Skeletal muscle satellite cell (primary cell): ENCODE data around the gene SMYD2.

Source experiments
- H3K27me3 ChIP-seq: 2 replicates; pipeline ENCODE4 v1.7.0; 2013; ENCODE audit warnings: low read length; ENCODE audit not compliant: control insufficient read depth, insufficient read depth
- H3K36me3 ChIP-seq: 2 replicates; pipeline ENCODE4 v1.7.0; 2013; ENCODE audit warnings: mild to moderate bottlenecking, control low read depth, low read length; ENCODE audit not compliant: insufficient read depth
- H3K4me1 ChIP-seq: 2 replicates; pipeline ENCODE4 v1.7.0; 2013; ENCODE audit warnings: low read length; ENCODE audit not compliant: control insufficient read depth, insufficient read depth
- H3K4me2 ChIP-seq: 2 replicates; pipeline ENCODE4 v1.7.0; 2013; ENCODE audit warnings: mild to moderate bottlenecking, low read length
- H3K4me3 ChIP-seq: 2 replicates; pipeline ENCODE4 v1.7.0; 2013; ENCODE audit warnings: low read length
- H3K9ac ChIP-seq: 2 replicates; pipeline ENCODE4 v1.7.0; 2013; ENCODE audit warnings: mild to moderate bottlenecking, low read depth, low read length, moderate library complexity
- H3K9me3 ChIP-seq: replicated peaks from 2 replicates; pipeline ENCODE4 v1.7.0; 2013; ENCODE audit warnings: mild to moderate bottlenecking, control low read depth, low read length

The SMYD2 gene

DNA sequence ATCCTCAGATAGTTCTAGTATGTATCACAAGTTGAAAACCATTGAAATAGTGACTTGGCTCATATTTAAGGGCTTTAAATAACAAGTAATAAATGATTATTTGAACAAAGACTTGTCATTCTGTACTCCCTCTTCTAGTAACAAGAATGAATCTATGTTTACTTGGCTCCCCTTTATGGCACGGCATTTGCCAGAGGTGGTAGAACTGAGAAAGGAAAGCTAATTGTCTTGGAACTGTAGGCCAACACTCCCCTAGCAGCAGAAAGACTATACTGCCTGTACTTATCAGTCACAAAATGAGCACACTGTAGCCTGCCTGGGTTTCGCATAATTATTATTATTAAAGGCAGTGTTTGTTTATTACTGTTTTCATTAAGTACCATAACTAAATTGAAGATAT is 29.6 kb upstream of the SMYD2 start:
- H3K9me3 ChIP-seq: no peaks in the 10 kb centered on the region
- H3K27me3 ChIP-seq: no peaks in the 10 kb centered on the region
- H3K4me2 ChIP-seq: no peak overlapping the region
- H3K36me3 ChIP-seq: no peaks in the 10 kb centered on the region
- peaks cover 9% of the 10 kb centered on the region for H3K4me1 ChIP-seq
- no peak overlapping the region for H3K9ac ChIP-seq
- no peak overlapping the region for H3K4me3 ChIP-seq

GRCh38 chr1:214255509-214255908 is 25.4 kb upstream of the SMYD2 start:
- Histone ChIP-seq H3K36me3 (no peaks in the 10 kb centered on the region), H3K4me2 (no peak overlapping the region), H3K4me3 (no peak overlapping the region), H3K4me1 (peaks cover 8% of the 10 kb centered on the region), H3K9me3 (no peaks in the 10 kb centered on the region), H3K9ac (no peak overlapping the region), H3K27me3 (no peaks in the 10 kb centered on the region)

DNA sequence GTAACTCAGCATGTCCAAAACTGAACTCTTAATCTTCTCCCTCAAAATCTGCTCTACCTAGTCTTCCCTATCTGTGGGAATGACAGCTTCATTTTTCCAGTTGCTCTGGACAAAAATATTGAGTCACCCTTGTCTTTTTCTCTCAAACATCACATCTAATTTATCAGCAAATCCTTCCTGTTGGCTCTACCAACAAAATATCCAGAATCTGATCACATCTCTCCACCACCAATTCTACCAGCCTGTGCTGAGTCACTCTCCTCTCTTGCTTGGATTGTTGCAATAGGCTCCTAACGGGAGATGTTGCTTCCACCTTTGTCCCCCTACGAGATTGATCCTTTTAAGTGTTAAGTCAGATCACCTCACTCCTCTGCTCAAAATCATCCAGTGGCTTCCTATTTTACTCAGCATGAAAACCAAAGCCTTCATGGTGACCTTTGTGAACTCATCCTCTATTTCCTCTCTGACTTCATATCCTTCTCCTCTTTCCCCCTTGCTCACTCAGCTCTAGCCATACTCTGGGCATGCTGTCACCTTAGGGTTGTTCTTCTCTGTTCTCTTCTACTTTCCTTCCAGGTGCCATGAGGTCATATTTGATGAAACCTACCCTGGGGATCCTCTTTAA is 21.5 kb upstream of the SMYD2 start:
- Histone ChIP-seq H3K4me3 (no peak overlapping the region), H3K36me3 (no peaks in the 10 kb centered on the region), H3K27me3 (no peaks in the 10 kb centered on the region), H3K4me2 (no peak overlapping the region), H3K9me3 (no peaks in the 10 kb centered on the region), H3K4me1 (peaks cover 15% of the 10 kb centered on the region), H3K9ac (no peak overlapping the region)

GRCh38 chr1:214260561-214261205 is 20.3 kb upstream of the SMYD2 start:
- Histone ChIP-seq H3K4me2 (no peak overlapping the region), H3K9ac (no peak overlapping the region), H3K4me1 (peaks cover 15% of the 10 kb centered on the region), H3K9me3 (no peaks in the 10 kb centered on the region), H3K36me3 (no peaks in the 10 kb centered on the region), H3K4me3 (no peak overlapping the region), H3K27me3 (no peaks in the 10 kb centered on the region)

GRCh38 chr1:214261206-214262123 is 19.5 kb upstream of the SMYD2 start:
- Histone ChIP-seq H3K27me3 (no peaks in the 10 kb centered on the region), H3K4me3 (peak overlapping the region; percentile 51), H3K36me3 (no peaks in the 10 kb centered on the region), H3K9ac (no peak overlapping the region), H3K9me3 (no peaks in the 10 kb centered on the region), H3K4me1 (peaks cover 15% of the 10 kb centered on the region), H3K4me2 (peak overlapping the region; percentile 76)

- Histone ChIP-seq H3K9me3 (no peaks in the 10 kb centered on the region), H3K4me1 (peaks cover 14% of the 10 kb centered on the region), H3K9ac (no peak overlapping the region), H3K4me2 (no peak overlapping the region), H3K36me3 (no peaks in the 10 kb centered on the region), H3K4me3 (no peak overlapping the region), H3K27me3 (no peaks in the 10 kb centered on the region)
Measured at GRCh38 chr1:214264196-214264595, 16.8 kb upstream of the SMYD2 start.

DNA sequence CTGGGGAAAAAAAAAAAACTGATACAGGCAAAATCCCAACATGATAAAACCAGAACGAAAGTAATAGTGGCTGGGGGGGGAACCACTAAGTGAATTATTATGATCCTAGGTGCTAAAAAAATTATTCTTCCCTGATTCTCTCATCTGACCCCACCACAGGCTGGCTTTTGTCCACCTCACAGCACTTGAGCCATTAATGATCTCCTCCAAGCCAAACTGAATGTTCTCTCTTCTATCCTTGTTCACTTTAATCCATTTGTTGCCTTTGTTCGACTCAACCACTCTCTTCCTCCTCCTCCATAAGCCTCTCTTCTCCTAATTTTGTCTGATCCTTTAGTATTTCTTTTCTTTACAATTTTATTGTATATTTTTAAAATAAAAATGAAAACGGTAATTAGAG is 16.0 kb upstream of the SMYD2 start:
- no peaks in the 10 kb centered on the region for H3K36me3 ChIP-seq
- peaks cover 7% of the 10 kb centered on the region for H3K4me1 ChIP-seq
- no peak overlapping the region for H3K4me3 ChIP-seq
- no peaks in the 10 kb centered on the region for H3K27me3 ChIP-seq
- H3K4me2 ChIP-seq: no peak overlapping the region
- H3K9me3 ChIP-seq: no peaks in the 10 kb centered on the region
- no peak overlapping the region for H3K9ac ChIP-seq

DNA sequence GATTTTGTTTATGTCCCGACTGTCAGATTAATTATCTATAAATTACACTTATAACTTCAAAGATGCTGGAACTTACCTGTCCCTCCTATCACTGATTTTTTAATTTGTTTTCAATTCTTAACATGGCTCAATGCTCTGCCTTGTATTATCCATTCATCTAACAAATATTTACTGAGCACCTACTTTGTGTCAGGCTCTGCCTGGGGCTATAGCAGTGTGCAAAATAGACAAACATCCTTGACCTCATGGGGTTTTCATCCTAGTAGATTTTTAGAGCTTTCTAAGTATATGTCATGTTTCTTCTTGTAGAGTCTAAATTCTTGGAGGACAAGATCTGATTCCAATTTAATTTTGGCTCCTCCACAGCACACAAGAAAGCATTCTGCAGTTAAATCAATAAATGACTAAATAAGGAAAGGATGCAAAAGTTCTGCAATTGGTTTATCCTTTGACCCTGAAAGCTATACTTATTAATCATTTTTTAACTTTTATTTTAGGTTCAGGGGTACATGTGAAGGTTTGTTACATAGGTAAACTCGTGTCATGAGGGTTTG is 10.8 kb upstream of the SMYD2 start:
- Histone ChIP-seq H3K4me3 (no peak overlapping the region), H3K36me3 (no peaks in the 10 kb centered on the region), H3K9ac (no peak overlapping the region), H3K4me1 (peaks cover 3% of the 10 kb centered on the region), H3K9me3 (no peaks in the 10 kb centered on the region), H3K27me3 (no peaks in the 10 kb centered on the region), H3K4me2 (no peak overlapping the region)

GRCh38 chr1:214271174-214271858 is 9.6 kb upstream of the SMYD2 start:
- H3K27me3 ChIP-seq: no peaks in the 10 kb centered on the region
- no peak overlapping the region for H3K4me2 ChIP-seq
- no peaks in the 10 kb centered on the region for H3K9me3 ChIP-seq
- no peaks in the 10 kb centered on the region for H3K36me3 ChIP-seq
- no peak overlapping the region for H3K4me3 ChIP-seq
- H3K9ac ChIP-seq: no peak overlapping the region
- peaks cover 3% of the 10 kb centered on the region for H3K4me1 ChIP-seq

DNA sequence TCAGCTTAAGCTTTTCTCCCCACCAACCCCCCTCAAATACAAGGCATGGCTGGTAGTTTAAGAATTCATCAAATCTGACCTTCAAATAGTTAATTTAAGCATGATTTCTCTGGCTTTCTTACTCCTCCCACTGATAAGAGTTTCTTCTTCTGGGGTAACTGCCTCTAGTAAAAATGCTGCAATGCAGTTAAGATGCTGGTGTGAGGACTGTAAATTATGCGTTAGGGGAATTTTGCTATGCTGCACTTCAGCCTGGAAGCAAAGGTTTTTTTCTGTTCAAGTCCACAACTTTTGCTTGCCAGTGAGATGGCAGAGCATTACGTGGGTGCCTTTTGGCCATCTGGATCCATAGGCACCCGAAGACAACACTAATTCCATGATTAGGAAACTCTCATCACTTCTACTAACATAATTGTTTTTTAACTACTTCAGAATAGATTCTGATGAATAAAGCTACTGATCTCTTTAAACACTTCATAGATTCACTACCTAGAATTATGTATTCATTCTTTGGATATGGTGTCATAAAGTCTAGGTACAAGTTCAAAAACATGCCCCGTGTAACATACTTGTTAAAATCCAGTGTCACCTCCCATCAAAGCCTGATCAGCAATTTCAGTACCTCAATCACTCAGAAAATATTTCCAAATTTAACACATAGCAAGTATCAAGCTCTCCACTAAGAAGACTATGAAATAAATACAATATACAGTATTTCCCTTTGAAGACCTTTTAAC is 8.8 kb upstream of the SMYD2 start:
- H3K36me3 ChIP-seq: no peaks in the 10 kb centered on the region
- peaks cover 3% of the 10 kb centered on the region for H3K4me1 ChIP-seq
- no peak overlapping the region for H3K4me3 ChIP-seq
- H3K9me3 ChIP-seq: no peaks in the 10 kb centered on the region
- H3K27me3 ChIP-seq: no peaks in the 10 kb centered on the region
- no peak overlapping the region for H3K9ac ChIP-seq
- no peak overlapping the region for H3K4me2 ChIP-seq
